DMS114 treated with DMSO at 0.1 percent for 48 hours (cell line): ENCODE data around the gene NINL.

Experiments used
- DNase-seq: peaks from one replicate; lab custom pipeline; 2025; ENCODE audit not compliant: unreplicated experiment; lab: John Stamatoyannopoulos, UW

The NINL gene

DNA sequence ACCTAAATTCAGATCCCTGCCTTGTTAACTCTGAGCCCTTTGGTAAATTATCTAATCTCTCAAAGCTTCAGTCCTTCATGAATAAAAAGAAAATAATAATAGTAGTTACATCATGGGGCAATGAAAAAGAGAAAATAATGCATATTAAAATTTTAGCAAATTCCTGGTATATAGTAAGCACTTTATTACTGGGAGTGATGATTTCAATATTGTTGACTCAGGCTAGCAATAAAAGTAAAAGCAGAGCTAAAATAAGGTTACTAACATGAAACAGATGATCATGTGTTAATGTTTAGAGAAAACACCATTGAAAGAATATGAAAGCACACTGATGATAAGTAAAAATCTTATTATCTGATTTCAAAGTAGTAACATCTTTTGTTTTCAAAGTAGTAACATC is 164.2 kb downstream of the NINL start:
- no peak for DNase-seq

DNA sequence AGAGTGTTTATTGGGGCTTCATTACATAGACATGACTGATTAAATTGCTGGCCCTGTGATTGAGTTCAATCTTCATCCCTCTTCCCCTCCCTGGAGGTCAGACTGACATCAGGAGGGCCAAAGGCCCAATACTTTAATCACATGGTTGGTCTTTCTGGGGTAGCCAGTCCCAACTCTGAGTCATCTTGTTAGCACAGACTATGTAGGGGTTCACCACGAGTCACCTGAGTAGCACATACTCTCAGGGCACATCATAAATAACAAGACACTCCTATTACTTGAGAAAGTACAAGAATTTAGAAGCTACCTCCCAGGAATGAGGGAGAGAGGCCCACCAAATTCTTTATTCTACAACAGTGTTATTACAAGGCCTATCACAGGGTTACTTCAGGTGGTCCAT is 166.6 kb downstream of the NINL start:
- DNase-seq = no peak

DNA sequence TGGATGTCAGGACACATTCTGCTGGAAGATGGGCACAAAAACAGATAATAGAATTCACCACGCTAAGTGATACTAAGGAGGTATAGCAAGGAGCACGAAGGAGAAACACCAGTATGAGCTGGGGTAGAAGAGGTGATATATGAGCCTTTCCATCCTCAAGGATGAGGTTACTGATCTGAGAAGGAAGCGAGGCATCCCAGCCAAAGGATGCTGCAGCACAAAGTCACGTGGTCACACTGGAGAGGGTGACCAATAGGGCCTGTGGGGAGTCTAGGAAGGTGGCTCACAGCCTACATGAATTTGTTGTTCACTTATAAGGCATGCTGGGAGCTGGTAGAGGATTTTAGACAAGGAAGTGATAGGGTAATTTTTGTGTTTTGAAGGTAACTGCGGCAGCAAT is 176.4 kb downstream of the NINL start:
- DNase-seq = no peak

DNA sequence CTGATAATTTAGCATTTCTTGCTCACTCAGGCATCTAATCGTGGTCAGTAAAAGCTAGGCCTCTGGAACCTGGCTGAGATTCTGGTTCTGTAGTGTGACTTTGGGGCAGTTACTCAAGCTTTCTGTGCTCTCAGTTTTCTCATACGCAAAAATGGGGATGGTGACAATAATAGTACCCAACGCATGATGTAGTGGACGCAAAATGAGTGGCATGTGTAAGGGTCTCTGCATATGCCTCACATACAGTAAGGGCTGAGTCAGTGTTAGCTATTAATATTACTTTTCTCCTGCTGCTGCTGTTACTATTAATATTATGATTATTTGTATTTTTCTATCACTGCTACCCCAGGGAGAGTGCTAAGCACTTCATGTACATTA is 177.2 kb downstream of the NINL start:
- DNase-seq = no peak

DNA sequence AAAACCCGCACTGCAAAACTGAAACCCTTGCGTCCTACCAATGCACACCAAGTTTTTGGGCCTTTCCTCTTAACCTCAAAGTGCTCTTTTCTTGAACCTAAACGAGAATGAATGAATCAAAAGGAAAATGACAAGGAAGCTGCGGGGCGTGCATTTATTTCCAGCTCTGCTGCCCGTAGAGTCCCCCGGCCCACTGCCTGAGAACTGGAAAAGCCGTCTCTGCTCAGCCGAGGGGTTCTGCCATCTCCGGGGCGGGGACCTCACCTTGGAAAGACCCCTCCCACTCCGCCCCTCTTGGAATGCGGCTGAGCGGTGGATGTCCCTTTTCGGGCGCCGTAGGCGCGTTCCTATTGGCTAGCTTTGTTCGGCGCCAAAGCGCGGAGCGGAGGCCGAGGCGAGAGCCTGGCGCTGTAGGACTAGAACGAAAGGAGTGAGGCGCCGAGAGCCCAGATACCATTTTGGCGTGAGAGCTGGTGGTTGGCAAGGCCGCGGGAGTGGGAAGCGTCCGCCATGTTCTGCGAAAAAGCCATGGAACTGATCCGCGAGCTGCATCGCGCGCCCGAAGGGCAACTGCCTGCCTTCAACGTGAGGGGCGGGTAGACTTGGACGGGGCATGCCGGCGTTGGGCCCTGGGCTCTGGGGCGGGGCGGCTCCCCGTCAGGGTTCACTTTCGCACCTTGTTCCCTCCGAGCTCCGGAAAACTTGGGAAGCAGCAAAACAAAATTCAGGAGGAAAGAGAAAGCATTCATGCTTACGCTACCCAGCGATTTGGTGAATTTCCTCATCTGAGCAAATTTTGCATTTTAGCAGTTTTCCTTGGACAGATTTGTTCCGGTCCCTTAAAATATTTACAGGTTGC is 177.8 kb downstream of the NINL start, which contains the start of gene GINS1:
Gene GINS1 (plus strand): TSS at position 363 of the 859 bp plus-strand sequence. CDS start 148 bp downstream, at position 511.
- peak; percentile 81 for DNase-seq
